Immature natural killer cell (primary cell): Measurements from ENCODE around the gene MTHFR. TPM values are rescaled to one million over a fixed set of nuclear protein-coding genes. Genes with fewer than 3 reads are reported as not detected.

ENCODE experiments used
- DNase-seq, 3 donors: peaks; one replicate each; pipeline ENCODE4 v3.0.0; 2022; ENCODE audit warnings: mixed read lengths in 1 of 3
- H3K27ac Mint-ChIP-seq, 6 donors: one replicate each; pipeline ENCODE4 v1.8.0; 2020; ENCODE audit warnings: mixed read lengths in 6 of 6, mild to moderate bottlenecking in 5 of 6, inconsistent platforms in 4 of 6, moderate library complexity in 3 of 6
- H3K27me3 Mint-ChIP-seq, 3 donors: one replicate each; pipeline ENCODE4 v1.8.0; 2020 to 2021; ENCODE audit warnings: low read depth in 3 of 3, mild to moderate bottlenecking in 3 of 3, mixed read lengths in 3 of 3, moderate library complexity in 3 of 3, inconsistent platforms in 1 of 3
- H3K36me3 Mint-ChIP-seq, 3 donors: one replicate each; pipeline ENCODE4 v1.8.0; 2020; ENCODE audit warnings: mixed read lengths in 3 of 3, inconsistent platforms in 2 of 3, mild to moderate bottlenecking in 2 of 3
- H3K4me1 Mint-ChIP-seq, 2 donors: one replicate each; pipeline ENCODE4 v1.8.0; 2020; ENCODE audit warnings: inconsistent platforms in 2 of 2, mild to moderate bottlenecking in 2 of 2, mixed read lengths in 2 of 2, moderate library complexity in 1 of 2
- H3K4me3 Mint-ChIP-seq, 5 donors: one replicate each; pipeline ENCODE4 v1.8.0; 2020; ENCODE audit warnings: mild to moderate bottlenecking in 5 of 5, mixed read lengths in 5 of 5, inconsistent platforms in 3 of 5, moderate library complexity in 3 of 5
- H3K9me3 Mint-ChIP-seq, 6 donors: one replicate each; pipeline ENCODE4 v1.8.0; 2020; ENCODE audit warnings: mild to moderate bottlenecking in 6 of 6, mixed read lengths in 6 of 6, inconsistent platforms in 4 of 6, moderate library complexity in 3 of 6
- polyA plus RNA-seq, 3 donors: library from polyadenylated mRNA; unstranded; fragments of 300-500 nt; fragmentation: Illumina TruSeq; gene quantifications; one replicate each; pipeline ENCODE4 v1.2.3, GENCODE V29; 2021

The MTHFR gene
- polyA plus RNA-seq, 3 donors from 2014 or later = 5.0 to 15.2 (median 7.6) TPM

DNA sequence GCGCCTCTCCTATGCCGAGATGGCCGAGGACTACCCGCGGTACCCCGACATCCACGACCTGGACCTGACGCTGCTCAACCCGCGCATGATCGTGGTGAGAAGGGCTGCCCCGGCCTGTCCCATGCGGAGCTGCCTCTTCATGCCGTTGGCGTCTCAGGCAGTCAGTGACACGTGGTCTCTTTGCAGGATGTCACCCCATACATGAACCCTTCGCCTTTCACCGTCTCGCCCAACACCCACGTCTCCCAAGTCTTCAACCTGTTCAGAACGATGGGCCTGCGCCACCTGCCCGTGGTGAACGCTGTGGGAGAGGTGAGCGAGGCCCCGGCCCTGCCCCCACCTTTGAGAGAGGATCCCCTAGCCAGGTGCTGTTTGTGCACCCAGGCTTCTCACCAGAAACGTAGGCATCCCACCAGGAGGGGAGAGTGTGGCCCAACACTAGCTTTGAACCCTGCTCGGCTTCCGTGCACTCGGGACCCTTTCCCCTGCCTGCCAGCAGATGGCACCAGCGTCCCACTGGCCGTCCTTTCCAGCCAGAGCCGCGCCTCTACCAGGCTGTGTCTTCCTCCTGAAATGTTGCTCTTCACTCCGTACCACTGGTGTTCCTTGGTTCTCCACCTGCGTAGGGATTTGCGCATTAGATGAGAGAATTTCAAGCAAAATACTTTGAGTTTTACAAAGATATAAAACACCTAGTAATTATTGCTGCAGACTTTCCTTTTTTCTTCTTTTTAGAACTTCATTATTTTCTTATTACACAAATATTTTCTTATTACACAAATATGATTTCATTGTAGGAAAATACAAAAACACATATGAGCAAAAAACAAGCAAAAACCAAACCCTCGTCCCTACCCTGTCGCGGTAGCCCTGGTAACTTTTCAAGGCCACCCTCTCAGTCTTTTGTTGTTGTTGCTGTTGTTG lies 32.8 kb upstream of the MTHFR start:
- peak; percentile 54 to 70 (median 63) for DNase-seq
- Mint-ChIP-seq H3K9me3 (peaks cover 0 to 1% (median 0%) of the 10 kb centered on the region in 6 donors), H3K4me3 (no peak overlapping the region), H3K36me3 (peaks cover 10 to 42% (median 23%) of the 10 kb centered on the region in 3 donors), H3K4me1 (peaks cover 5% of the 10 kb centered on the region in 2 donors), H3K27ac (no peak overlapping the region), H3K27me3 (no peaks in the 10 kb centered on the region)

DNA sequence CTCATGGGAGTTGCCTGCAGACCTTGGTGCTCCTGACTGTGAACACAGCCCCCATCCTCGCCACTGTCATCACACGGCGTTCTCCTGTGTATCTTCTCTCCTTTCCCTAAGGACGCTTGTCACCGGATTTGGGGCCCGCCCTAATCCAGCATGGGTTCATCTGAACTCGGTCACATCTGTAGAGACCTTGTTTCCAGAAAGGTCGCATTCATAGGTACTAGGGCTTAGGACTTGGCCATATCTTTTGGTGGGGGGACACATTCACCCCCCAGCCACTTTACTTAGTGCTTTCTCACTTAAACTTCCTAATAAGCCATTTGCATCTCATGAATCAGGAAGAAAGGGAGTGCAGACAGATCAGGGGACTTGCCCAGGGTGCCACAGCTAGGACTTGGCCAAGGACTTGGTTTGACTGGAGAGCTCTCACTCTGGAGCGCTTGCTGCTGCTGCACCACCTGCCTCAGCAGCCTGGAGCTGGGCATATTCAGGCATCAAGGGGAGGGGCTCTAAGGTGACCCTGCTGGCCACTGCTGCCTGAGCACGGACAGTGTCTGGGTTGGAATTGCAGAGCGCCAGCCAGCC lies 32.1 kb upstream of the MTHFR start:
- H3K36me3 Mint-ChIP-seq = peaks cover 10 to 42% (median 26%) of the 10 kb centered on the region in 3 donors
- no peak overlapping the region for H3K27ac Mint-ChIP-seq
- peaks cover 0 to 1% (median 0%) of the 10 kb centered on the region in 6 donors for H3K9me3 Mint-ChIP-seq
- no peak overlapping the region for H3K4me3 Mint-ChIP-seq
- H3K4me1 Mint-ChIP-seq = peaks cover 5% of the 10 kb centered on the region in 2 donors
- H3K27me3 Mint-ChIP-seq = no peaks in the 10 kb centered on the region
- no peak for DNase-seq

DNA sequence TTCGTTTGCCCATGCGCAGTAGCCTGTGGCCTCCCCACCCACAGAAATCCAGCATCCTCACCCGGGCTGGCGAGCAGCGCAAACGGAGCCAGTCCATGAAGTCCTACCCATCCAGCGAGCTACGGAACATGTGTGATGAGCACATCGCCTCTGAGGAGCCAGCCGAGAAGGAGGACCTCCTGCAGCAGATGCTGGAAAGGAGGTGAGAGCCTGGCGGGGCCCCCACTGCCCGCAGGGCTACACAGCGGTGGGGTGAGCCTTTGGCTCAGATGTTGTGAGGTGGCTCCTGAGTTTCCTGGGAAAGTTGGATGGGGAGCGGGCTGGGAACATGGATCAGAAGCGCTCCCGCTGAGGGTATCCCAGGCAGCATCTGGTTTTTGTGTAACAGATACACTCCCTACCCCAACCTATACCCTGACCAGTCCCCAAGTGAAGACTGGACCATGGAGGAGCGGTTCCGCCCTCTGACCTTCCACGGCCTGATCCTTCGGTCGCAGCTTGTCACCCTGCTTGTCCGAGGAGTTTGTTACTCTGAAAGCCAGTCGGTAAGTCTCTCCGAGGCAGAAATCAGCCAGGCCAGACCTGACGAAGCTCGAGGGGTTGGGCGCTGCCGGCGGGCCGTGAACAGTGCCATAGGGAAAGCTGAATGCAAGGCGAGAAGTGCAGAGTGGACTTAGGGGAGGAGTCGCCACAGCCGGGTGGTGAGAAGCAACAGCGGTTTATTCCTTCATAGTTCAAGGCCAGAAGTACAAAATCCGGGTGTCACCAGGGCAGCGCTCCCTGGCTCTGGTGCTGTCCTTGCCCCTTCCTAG lies 31.4 kb upstream of the MTHFR start:
- no peak for DNase-seq
- peaks cover 2 to 5% of the 10 kb centered on the region in 2 donors for H3K4me1 Mint-ChIP-seq

DNA sequence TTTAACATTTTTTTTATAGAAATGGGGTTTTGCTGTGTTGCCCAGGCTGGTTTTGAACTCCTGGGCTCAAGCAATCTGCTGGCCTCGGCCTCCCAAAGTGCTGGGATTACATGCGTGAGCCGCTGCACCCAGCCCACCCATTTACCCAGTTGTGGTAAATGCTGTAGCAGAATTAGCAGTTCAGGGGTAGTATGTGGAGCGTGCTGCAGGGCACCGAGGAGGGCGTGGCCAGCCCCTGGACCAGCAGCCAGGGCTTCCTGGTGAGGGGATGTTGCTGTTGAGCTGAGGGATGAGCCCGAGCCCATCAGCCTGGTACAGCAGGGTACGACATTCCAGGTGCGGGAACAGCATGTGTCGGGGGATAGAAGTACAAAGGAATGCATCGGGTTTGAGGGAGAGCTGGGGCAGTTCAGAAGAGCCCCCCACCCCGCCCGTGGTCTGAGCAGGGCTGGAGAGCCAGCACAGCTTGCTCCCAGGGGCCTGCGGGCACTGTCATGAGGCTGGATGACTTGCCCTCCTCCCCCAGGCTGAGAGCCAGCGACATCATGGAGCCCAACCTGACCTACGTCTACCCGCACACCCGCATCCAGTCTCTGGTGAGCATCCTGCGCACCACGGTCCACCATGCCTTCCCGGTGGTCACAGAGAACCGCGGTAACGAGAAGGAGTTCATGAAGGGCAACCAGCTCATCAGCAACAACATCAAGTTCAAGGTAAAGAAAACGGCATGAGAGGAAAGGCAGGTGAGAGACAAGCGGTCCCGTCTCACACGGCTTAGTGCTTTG lies 29.9 kb upstream of the MTHFR start:
- DNase-seq = no peak
- H3K27me3 Mint-ChIP-seq = peaks cover 0 to 1% (median 0%) of the 10 kb centered on the region in 3 donors
- H3K4me1 Mint-ChIP-seq = peaks cover 0 to 5% of the 10 kb centered on the region in 2 donors
- H3K9me3 Mint-ChIP-seq = peaks cover 0 to 1% (median 0%) of the 10 kb centered on the region in 6 donors
- H3K27ac Mint-ChIP-seq = no peak overlapping the region
- peaks cover 5 to 32% (median 21%) of the 10 kb centered on the region in 3 donors for H3K36me3 Mint-ChIP-seq
- no peak overlapping the region for H3K4me3 Mint-ChIP-seq

More for the DNA sequence above, 31.4 kb upstream of the MTHFR start:
- H3K36me3 Mint-ChIP-seq = peaks cover 10 to 35% (median 26%) of the 10 kb centered on the region in 3 donors
- no peak overlapping the region for H3K27ac Mint-ChIP-seq
- H3K27me3 Mint-ChIP-seq = no peaks in the 10 kb centered on the region
- no peak overlapping the region for H3K4me3 Mint-ChIP-seq
- peaks cover 0 to 1% (median 0%) of the 10 kb centered on the region in 6 donors for H3K9me3 Mint-ChIP-seq

DNA sequence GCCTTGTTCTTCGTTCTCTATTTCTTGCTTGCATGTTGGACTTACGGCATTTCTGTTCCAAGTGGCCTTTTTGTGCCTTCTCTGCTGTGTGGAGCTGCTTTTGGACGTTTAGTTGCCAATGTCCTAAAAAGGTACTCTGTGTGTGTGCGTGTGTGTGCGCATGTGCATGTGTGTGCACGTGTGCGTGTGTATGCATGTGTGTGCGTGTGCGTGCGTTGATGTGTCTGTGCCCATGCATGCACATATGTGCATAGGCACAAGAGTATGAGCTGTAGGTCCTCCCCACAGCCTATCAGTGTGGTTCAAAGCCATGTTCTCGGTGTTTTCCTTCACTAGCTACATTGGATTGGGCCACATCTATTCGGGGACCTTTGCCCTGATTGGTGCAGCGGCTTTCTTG lies 28.1 kb upstream of the MTHFR start:
- H3K36me3 Mint-ChIP-seq = peaks cover 3 to 34% (median 19%) of the 10 kb centered on the region in 3 donors
- DNase-seq = no peak
- H3K27ac Mint-ChIP-seq = no peak overlapping the region
- H3K27me3 Mint-ChIP-seq = peaks cover 0 to 1% (median 0%) of the 10 kb centered on the region in 3 donors
- peaks cover 0 to 1% (median 0%) of the 10 kb centered on the region in 6 donors for H3K9me3 Mint-ChIP-seq
- peaks cover 0 to 5% of the 10 kb centered on the region in 2 donors for H3K4me1 Mint-ChIP-seq
- H3K4me3 Mint-ChIP-seq = no peak overlapping the region

DNA sequence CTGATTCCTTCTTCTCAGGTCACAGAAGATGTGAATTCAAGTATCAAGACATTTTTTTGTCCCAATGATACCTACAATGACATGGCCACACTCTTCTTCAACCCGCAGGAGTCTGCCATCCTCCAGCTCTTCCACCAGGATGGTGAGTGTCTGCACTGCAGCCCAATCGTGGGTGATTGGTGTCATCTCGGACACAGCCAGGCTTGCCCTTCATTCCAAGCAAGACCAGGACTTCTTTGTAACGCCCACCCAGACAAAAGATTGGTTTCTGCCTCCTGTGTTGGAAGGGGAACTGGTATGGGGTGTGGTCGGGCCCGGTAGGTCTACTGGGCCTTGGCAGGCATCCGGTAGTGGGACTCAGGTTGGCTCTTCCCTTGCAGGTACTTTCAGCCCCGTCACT lies 27.7 kb upstream of the MTHFR start:
- H3K27ac Mint-ChIP-seq = no peak overlapping the region
- H3K27me3 Mint-ChIP-seq = peaks cover 0 to 1% (median 0%) of the 10 kb centered on the region in 3 donors
- H3K36me3 Mint-ChIP-seq = peaks cover 6 to 34% (median 16%) of the 10 kb centered on the region in 3 donors
- H3K4me3 Mint-ChIP-seq = no peak overlapping the region
- no peaks in the 10 kb centered on the region for H3K9me3 Mint-ChIP-seq
- DNase-seq = no peak
- peaks cover 0 to under 1% of the 10 kb centered on the region in 2 donors for H3K4me1 Mint-ChIP-seq

GRCh38 chr1:11831945-11832725 lies 26.4 kb upstream of the MTHFR start:
- DNase-seq = no peak
- Mint-ChIP-seq H3K4me3 (no peak overlapping the region), H3K36me3 (peaks cover 12 to 38% (median 22%) of the 10 kb centered on the region in 3 donors), H3K27ac (peak overlapping the region in 1 of 6 donors; percentile 8), H3K27me3 (peaks cover 0 to 1% (median 0%) of the 10 kb centered on the region in 3 donors), H3K9me3 (no peaks in the 10 kb centered on the region), H3K4me1 (no peaks in the 10 kb centered on the region)

DNA sequence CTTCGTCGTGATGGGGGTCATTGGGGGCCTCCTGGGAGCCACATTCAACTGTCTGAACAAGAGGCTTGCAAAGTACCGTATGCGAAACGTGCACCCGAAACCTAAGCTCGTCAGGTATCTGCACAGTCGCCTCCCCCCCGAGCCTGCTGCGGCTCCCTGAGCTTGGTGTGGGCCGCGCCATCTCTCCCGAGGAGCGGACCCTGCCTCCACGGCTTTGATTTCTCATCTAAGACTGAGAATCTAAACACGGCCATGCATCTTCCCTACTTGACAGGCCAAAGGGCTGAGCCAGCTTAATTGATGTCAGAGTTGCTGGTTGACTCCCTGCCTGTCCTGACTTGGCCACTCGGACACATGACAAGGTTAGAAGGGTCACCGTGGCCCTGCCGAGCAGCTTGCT lies 22.7 kb upstream of the MTHFR start:
- H3K4me1 Mint-ChIP-seq = no peaks in the 10 kb centered on the region
- peaks cover 0 to 1% (median 0%) of the 10 kb centered on the region in 3 donors for H3K27me3 Mint-ChIP-seq
- no peak overlapping the region for H3K27ac Mint-ChIP-seq
- H3K9me3 Mint-ChIP-seq = no peaks in the 10 kb centered on the region
- peaks cover 13 to 35% (median 16%) of the 10 kb centered on the region in 3 donors for H3K36me3 Mint-ChIP-seq
- no peak for DNase-seq
- H3K4me3 Mint-ChIP-seq = no peak overlapping the region

DNA sequence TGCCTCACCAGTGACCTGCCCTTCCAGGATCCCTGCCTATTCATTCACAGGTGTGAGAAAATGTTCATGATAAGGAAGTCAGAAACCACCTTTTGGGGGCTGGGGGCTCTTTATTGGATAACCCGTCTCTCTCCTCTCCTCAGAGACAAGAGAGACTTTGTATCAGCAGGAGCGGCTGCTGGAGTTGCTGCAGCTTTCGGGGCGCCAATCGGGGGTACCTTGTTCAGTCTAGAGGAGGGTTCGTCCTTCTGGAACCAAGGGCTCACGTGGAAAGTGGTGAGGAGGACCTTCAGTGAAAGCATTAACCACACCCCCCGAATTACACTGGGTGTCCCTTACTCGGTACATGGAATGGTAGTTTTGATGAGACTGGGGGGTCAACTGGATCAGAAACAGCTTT lies 21.2 kb upstream of the MTHFR start:
- H3K27ac Mint-ChIP-seq = no peak overlapping the region
- no peak for DNase-seq
- no peak overlapping the region for H3K4me3 Mint-ChIP-seq
- peaks cover 0 to 1% (median 0%) of the 10 kb centered on the region in 3 donors for H3K27me3 Mint-ChIP-seq
- H3K4me1 Mint-ChIP-seq = no peaks in the 10 kb centered on the region
- no peaks in the 10 kb centered on the region for H3K9me3 Mint-ChIP-seq
- H3K36me3 Mint-ChIP-seq = peaks cover 11 to 36% (median 13%) of the 10 kb centered on the region in 3 donors

GRCh38 chr1:11825131-11825530 lies 19.4 kb upstream of the MTHFR start:
- Mint-ChIP-seq H3K4me1 (no peaks in the 10 kb centered on the region), H3K27ac (no peak overlapping the region), H3K4me3 (no peak overlapping the region), H3K9me3 (no peaks in the 10 kb centered on the region), H3K36me3 (peaks cover 18 to 35% (median 19%) of the 10 kb centered on the region in 3 donors), H3K27me3 (no peaks in the 10 kb centered on the region)
- DNase-seq = no peak

GRCh38 chr1:11823366-11824137 lies 17.8 kb upstream of the MTHFR start:
- Mint-ChIP-seq H3K36me3 (peaks cover 28 to 39% (median 28%) of the 10 kb centered on the region in 3 donors), H3K27ac (peak overlapping the region in 1 of 6 donors; percentile 21), H3K27me3 (no peaks in the 10 kb centered on the region)

DNA sequence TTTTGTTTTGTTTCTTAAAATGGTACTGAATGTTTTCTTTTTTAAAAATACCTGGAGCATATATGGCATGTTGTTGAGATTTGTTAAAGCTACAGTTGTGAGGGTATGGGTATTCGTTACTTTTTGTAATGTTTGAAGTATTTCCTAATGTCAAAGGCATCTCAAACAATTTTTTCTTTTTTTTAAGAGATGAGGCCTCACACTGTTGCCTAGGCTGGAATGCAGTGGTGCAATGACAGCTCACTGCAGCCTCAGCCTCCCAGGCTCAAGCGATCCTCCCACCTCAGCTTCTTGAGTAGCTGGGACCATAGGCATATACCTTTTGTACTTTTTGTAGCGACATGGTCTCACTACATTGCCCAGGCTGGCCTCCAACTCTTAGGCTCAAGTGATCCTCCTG lies 16.3 kb upstream of the MTHFR start:
- Mint-ChIP-seq H3K36me3 (peaks cover 25 to 34% (median 26%) of the 10 kb centered on the region in 3 donors), H3K27me3 (no peaks in the 10 kb centered on the region), H3K27ac (no peak overlapping the region), H3K4me3 (no peak overlapping the region), H3K4me1 (no peaks in the 10 kb centered on the region), H3K9me3 (no peaks in the 10 kb centered on the region)
- DNase-seq = no peak

More at GRCh38 chr1:11823366-11824137, 17.8 kb upstream of the MTHFR start:
- Mint-ChIP-seq H3K4me3 (no peak overlapping the region), H3K9me3 (no peaks in the 10 kb centered on the region), H3K4me1 (no peaks in the 10 kb centered on the region)
- no peak for DNase-seq
